ENCODE measurements around the gene PDGFC. TPM values are rescaled to one million over a fixed set of nuclear protein-coding genes. Genes with fewer than 3 reads are reported as not detected.

PDGFC gene
- total RNA-seq, 2 experiments from 2014 or later = not detected

GRCh38 chr4:157014621-157015591, 43.3 kb upstream of the PDGFC start:
- POLR2A ChIA-PET = no interaction called here
- DNase-seq (ENCODE audit: low spot score) = no peak
- BruUV-seq (replicated peaks) = no TSS peak
- Histone ChIP-seq H2AFZ (ENCODE audit: low read length) (no peak overlapping the region), H3K27ac (ENCODE audit: low read depth, low read length, poor library complexity, severe bottlenecking) (no peak overlapping the region), H3K9me2 (ENCODE audit: insufficient read depth, low read length) (no peaks in the 10 kb centered on the region), H3K4me1 (ENCODE audit: insufficient read depth, low read length, poor library complexity, severe bottlenecking) (no peaks in the 10 kb centered on the region), H3K79me2 (ENCODE audit: insufficient read depth, low read depth, low read length) (no peaks in the 10 kb centered on the region), H3K4me3 (ENCODE audit: low read depth, low read length, poor library complexity, severe bottlenecking) (no peak overlapping the region), H3K4me2 (ENCODE audit: low read length) (no peak overlapping the region), H3K36me3 (ENCODE audit: insufficient read depth, low read length) (no peaks in the 10 kb centered on the region), H4K20me1 (ENCODE audit: insufficient read depth, low read length) (no peaks in the 10 kb centered on the region), H3K9me3 (ENCODE audit: low read length) (no peaks in the 10 kb centered on the region)
- intact Hi-C loops (cut with micrococcal nuclease; ENCODE audit: unreplicated experiment) = no loop called here
- CTCF ChIA-PET (ENCODE audit: unreplicated experiment) = no interaction called here
- TF ChIP-seq EZH2phosphoT487 (IDR thresholded peaks at IDR 0.05; ENCODE audit: borderline replicate concordance, low read depth, low read length) (no peak), CTCF (conservative IDR thresholded peaks at IDR 0.05; ENCODE audit: low read length) (no peak)

GRCh38 chr4:157013656-157014055, 42.1 kb upstream of the PDGFC start:
- ChIA-PET POLR2A (no interaction called here), CTCF (ENCODE audit: unreplicated experiment) (no interaction called here)
- Histone ChIP-seq H2AFZ (ENCODE audit: low read length) (no peak overlapping the region), H3K4me3 (ENCODE audit: low read depth, low read length, poor library complexity, severe bottlenecking) (no peak overlapping the region), H3K79me2 (ENCODE audit: insufficient read depth, low read depth, low read length) (no peaks in the 10 kb centered on the region), H3K9me3 (ENCODE audit: low read length) (no peaks in the 10 kb centered on the region), H3K27ac (ENCODE audit: low read depth, low read length, poor library complexity, severe bottlenecking) (no peak overlapping the region), H3K9me2 (ENCODE audit: insufficient read depth, low read length) (no peaks in the 10 kb centered on the region), H3K4me2 (ENCODE audit: low read length) (no peak overlapping the region), H4K20me1 (ENCODE audit: insufficient read depth, low read length) (no peaks in the 10 kb centered on the region), H3K4me1 (ENCODE audit: insufficient read depth, low read length, poor library complexity, severe bottlenecking) (no peaks in the 10 kb centered on the region), H3K36me3 (ENCODE audit: insufficient read depth, low read length) (no peaks in the 10 kb centered on the region)
- DNase-seq (ENCODE audit: low spot score) = no peak
- intact Hi-C loops (cut with micrococcal nuclease; ENCODE audit: unreplicated experiment) = no loop called here
- no TSS peak for BruUV-seq (replicated peaks)
- TF ChIP-seq EZH2phosphoT487 (IDR thresholded peaks at IDR 0.05; ENCODE audit: borderline replicate concordance, low read depth, low read length) (no peak), CTCF (conservative IDR thresholded peaks at IDR 0.05; ENCODE audit: low read length) (no peak)

GRCh38 chr4:157012781-157013180, 41.2 kb upstream of the PDGFC start:
- Histone ChIP-seq H3K4me1 (ENCODE audit: insufficient read depth, low read length, poor library complexity, severe bottlenecking) (no peaks in the 10 kb centered on the region), H3K27ac (ENCODE audit: low read depth, low read length, poor library complexity, severe bottlenecking) (no peak overlapping the region), H4K20me1 (ENCODE audit: insufficient read depth, low read length) (no peaks in the 10 kb centered on the region), H3K36me3 (ENCODE audit: insufficient read depth, low read length) (no peaks in the 10 kb centered on the region), H2AFZ (ENCODE audit: low read length) (no peak overlapping the region), H3K9me2 (ENCODE audit: insufficient read depth, low read length) (no peaks in the 10 kb centered on the region), H3K9me3 (ENCODE audit: low read length) (no peaks in the 10 kb centered on the region), H3K4me2 (ENCODE audit: low read length) (no peak overlapping the region), H3K4me3 (ENCODE audit: low read depth, low read length, poor library complexity, severe bottlenecking) (no peak overlapping the region), H3K79me2 (ENCODE audit: insufficient read depth, low read depth, low read length) (no peaks in the 10 kb centered on the region)
- ChIA-PET CTCF (ENCODE audit: unreplicated experiment) (no interaction called here), POLR2A (no interaction called here)
- no peak for DNase-seq (ENCODE audit: low spot score)
- intact Hi-C loops (cut with micrococcal nuclease; ENCODE audit: unreplicated experiment) = no loop called here
- BruUV-seq (replicated peaks) = no TSS peak
- no peak for TF ChIP-seq CTCF (conservative IDR thresholded peaks at IDR 0.05; ENCODE audit: low read length)
- TF ChIP-seq EZH2phosphoT487 (IDR thresholded peaks at IDR 0.05; ENCODE audit: borderline replicate concordance, low read depth, low read length) = no peak

All from OCI-LY7 (cell line).